SK-N-DZ (cell line): ENCODE data around the gene SIGLEC14.
A peak's percentile ranks its signal among the peaks of the same experiment; 100 is the strongest.
"Not testable (repeated sequence)": the region's sequence is repeated elsewhere in the genome, so short reads cannot be mapped to it uniquely, and the experiment has no call there.

Experiments used
- DNase-seq: peaks from one replicate; pipeline ENCODE4 v3.0.0-alpha.2; 2015; ENCODE audit warnings: low spot score

Gene SIGLEC14

GRCh38 chr19:51675911-51676565 lies 29.4 kb upstream of the SIGLEC14 start:
- DNase-seq: not testable (repeated sequence)

DNA sequence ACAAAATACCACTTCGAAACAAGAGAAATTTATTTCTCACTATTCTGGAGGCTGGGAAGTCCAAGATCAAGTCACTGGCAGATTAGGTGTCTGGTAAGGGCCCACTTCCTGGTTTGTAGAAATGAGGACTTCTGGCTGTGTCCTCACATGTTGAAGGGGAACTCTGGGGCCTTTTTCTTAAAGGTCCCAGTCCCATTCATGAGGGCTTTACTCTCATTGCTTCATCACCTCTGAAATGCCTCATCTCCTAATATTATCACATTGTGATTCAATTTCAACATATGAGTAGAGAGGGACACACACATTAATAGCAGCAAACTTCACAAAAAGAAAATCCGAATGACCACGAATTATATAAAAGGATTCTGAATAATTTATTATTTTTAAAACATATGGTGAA lies 21.6 kb upstream of the SIGLEC14 start:
- no peak for DNase-seq

DNA sequence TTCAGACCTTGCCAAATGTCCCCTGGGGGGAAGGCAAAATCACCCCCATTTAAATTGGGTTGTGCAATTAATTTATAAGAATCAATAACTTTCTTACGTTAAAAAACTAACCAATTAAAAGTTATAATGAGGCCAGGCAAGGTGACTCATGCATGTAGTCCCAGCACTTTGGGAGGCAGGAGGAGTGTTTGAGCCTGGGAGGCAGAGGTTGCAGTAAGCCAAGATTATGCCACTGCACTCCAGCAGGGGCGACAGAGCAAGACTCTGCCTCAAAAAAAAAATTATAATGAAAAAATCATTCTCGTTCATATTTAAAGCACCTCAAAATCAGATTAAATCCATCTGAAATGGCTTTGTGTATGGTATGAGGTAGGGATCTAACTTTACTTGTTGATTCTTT lies 18.4 kb upstream of the SIGLEC14 start:
- DNase-seq: no peak

- no peak for DNase-seq
These were observed 17.5 kb upstream of the SIGLEC14 start for GRCh38 chr19:51664131-51664530.

GRCh38 chr19:51663650-51664049 lies 17.0 kb upstream of the SIGLEC14 start:
- no peak for DNase-seq

GRCh38 chr19:51660975-51661600 lies 14.5 kb upstream of the SIGLEC14 start:
- DNase-seq: peak; percentile 43

DNA sequence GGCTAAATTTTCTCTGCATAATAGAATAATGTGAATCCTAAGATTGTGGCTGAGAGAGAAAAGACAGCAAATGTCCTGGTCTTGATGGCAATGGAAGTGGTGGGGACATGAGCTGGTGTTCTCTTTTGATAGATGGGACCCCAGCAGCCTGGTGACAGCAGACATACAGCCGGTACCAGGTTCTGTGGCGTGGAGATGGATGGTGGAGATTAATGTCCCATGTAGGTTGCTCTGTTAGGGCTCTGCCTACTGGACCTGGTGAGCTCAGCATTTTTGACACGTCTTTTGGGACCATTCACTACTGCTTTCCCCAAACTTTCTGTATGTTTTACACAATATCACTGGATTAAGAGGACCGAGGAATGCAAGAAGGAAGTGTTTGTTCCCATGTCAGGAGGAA lies 8.2 kb upstream of the SIGLEC14 start:
- no peak for DNase-seq

GRCh38 chr19:51653162-51653561 lies 6.5 kb upstream of the SIGLEC14 start:
- no peak for DNase-seq

DNA sequence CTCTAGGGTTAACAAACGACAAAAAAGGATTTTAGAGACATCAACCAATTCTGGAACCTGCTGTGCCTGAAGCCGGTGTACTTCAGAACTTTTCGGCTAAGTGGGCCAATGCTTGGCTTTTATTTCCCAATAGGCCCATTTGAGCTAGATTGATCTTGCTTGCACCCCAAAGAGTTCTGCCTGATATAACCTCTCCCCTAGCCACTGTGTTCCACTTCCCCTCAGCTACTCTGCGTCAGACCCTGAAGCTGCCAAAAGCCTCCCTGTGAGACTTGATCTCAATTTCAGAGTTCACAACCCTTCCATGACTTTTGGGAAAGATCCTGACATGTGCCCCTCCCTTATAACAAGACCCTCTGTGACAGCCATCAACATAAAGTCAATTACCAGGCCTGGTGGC lies 5.6 kb upstream of the SIGLEC14 start:
- DNase-seq: no peak

DNA sequence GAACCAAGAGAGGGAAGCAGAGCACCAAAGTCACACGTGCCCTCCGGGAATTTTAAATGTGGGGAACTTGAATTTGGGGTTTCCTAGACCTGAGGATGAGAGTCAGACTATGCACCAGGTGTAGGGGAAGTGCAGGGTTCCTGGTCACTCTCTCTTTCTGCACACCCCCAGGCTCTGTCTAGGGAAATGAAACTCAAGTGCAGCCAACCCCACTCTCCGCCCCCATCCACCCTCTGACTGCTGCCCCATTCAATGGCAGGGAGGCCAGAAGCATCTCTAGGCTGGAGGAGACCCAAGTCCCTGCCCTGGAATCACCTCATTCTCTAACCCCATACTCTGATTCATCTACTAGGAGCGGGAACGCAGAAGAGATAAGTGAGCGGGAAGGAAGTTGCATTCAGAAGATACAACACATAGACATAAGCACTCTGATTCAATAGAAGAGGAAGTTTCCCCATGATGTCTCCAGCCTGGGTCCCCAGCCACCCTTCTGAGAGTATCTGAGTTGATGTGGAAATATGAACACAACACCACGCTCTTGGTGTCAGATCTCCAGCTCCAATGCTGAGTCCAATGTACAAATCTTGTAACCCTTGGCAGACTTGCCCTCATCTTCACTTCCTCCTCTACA lies 4.7 kb upstream of the SIGLEC14 start:
- no peak for DNase-seq

GRCh38 chr19:51647318-51647717 lies 693 bp upstream of the SIGLEC14 start:
- no peak for DNase-seq

DNA sequence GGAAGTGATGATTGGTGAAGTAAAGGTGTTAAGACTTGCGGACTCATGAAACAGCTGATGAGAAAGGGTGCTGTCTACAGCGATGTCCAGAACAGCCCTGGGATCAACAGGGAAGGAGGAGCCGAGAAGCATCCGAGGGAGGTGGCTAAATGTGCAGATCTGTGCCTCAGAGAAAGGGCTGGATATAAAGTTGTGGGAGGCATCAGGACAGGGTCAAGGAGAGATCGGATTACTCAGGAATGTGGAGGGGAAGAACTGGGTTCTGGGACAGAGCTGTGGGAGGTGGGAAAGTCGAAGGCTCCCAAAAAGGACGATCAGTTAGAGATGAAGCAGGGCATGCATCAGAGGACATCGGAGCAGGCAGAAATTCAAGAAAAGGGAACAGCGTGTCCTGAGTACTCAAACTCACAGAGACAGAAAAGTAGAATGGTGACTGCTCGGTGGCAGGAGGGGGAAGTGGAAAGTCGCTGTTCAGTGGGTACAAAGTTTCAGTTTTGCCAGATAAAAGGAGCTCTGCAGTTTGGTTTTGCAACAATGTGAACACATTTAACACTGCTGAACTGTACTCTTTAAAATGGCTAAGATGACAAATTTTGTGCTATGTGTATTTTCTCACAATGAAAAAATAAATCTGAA lies 1.9 kb downstream of the SIGLEC14 start:
- no peak for DNase-seq

DNA sequence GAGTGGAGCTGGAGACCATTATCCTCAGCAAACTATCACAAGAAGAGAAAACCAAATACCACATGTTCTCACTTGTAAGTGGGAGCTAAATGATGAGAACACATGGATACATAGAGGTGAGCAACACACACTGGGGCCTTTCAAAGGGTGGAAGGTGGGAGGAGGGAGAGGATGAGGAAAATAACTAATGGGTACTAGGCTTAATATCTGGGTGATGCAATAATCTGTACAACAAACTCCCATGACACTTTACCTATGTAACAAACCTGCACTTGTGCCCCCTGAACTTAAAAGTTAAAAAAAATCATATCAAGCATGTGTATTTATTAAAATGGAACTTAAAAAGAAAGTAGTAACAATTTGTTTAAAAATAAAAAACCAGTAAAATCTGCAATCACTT lies 5.0 kb downstream of the SIGLEC14 start:
- no peak for DNase-seq

GRCh38 chr19:51640386-51640785 lies 6.2 kb downstream of the SIGLEC14 start:
- DNase-seq: no peak

DNA sequence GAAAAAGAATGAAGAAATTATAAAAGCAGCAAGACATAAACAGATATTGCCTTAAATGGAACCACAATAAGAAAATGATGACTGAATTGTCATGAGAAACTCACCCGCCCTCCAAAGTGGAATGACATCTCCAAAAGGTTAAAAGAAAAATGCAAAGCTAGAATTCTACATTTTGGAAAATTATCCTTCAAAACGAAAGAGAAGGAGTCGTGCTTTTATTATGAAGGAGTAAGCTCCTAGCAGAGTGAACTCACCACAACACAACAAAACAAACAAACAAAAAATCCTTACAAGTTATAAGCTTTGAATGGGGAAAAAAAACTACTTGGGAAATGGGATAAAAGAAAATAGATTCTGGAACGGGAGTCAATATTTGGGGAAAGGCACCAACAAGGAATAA lies 6.7 kb downstream of the SIGLEC14 start:
- DNase-seq: no peak

GRCh38 chr19:51637362-51637978 lies 9.2 kb downstream of the SIGLEC14 start:
- no peak for DNase-seq

- no peak for DNase-seq
These were observed 14.5 kb downstream of the SIGLEC14 start for GRCh38 chr19:51632126-51632525.

- DNase-seq: not testable (repeated sequence)
These were observed 16.3 kb downstream of the SIGLEC14 start, which contains the start of gene SIGLEC5 for GRCh38 chr19:51630315-51630714. Gene SIGLEC5, minus strand, starts transcription at chr19:51630401. Its CDS starts 66 bp downstream, at chr19:51630335.

GRCh38 chr19:51628153-51628939 lies 18.3 kb downstream of the SIGLEC14 start:
- DNase-seq: no peak

- no peak for DNase-seq
These were observed 19.0 kb downstream of the SIGLEC14 start for GRCh38 chr19:51627491-51628138.

GRCh38 chr19:51626675-51627074 lies 19.9 kb downstream of the SIGLEC14 start:
- no peak for DNase-seq
